ENCODE results near the gene STRBP. TPM values are rescaled to one million over a fixed set of nuclear protein-coding genes. Genes with fewer than 3 reads are reported as not detected.

Gene STRBP
- total and polyA plus RNA-seq, 2 of the 4 experiments (the other 2 are of a cell fraction) = 2.1 to 2.5 TPM

DNA sequence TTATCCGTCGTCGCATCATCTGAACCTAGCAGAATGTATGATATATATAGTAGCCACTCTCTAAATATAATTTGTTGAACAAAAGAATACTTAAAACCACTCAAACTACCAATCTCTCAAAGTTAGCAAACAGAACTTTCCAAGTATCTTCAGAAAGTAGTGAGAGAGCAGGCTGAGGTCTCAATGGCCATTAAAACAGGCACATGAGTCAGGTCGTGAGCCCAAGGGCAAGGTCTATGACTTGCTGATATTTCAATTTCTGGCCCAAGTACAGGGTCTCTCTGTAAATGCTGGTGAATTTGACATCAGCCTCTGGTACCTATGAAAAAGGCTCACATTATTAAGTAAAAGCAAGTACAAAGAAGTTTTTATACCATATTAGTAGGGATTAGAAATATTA is 139.8 kb downstream of the STRBP start:
- no peak overlapping the region for H4K91ac ChIP-seq (ENCODE audit: insufficient read depth, low read depth, low read length)
- H3K23ac ChIP-seq (ENCODE audit: low read depth, low read length) = no peak overlapping the region
- DNase-seq (no peak), ATAC-seq (ENCODE audit: low read depth) (no peak)
- in situ Hi-C loops (cut with MboI; ENCODE audit: low sequenced_read_pairs) (no loop called here), dilution Hi-C loops (cut with HindIII; ENCODE audit: low sequenced_read_pairs, unreplicated experiment) (no loop called here), intact Hi-C loops (cut with micrococcal nuclease) (no loop called here)
- no peak overlapping the region for H2BK5ac ChIP-seq (ENCODE audit: low read depth, low read length, poor library complexity, severe bottlenecking)
- no peak overlapping the region for H3K4me3 ChIP-seq (ENCODE audit: insufficient read depth, low read depth, low read length)
- H3K9me1 ChIP-seq (ENCODE audit: insufficient read depth, low read length) = no peaks in the 10 kb centered on the region
- CTCF ChIA-PET = no interaction called here
- H3K79me1 ChIP-seq (ENCODE audit: low read depth in 1 of 2, low read length in 2 of 2) = no peaks in the 10 kb centered on the region
- no peak overlapping the region for H3K56ac ChIP-seq (ENCODE audit: extremely low read depth, insufficient read depth, low read length)
- H2BK20ac ChIP-seq (ENCODE audit: low read depth, low read length) = no peak overlapping the region
- TF ChIP-seq MAFK (IDR thresholded peaks at IDR 0.05; ENCODE audit: low read depth, low read length) (no peak), MAZ (IDR thresholded peaks at IDR 0.05; ENCODE audit: borderline replicate concordance, low read depth, low read length) (no peak), FOS (IDR thresholded peaks at IDR 0.05; ENCODE audit: low read depth, low read length) (no peak), RCOR1 (IDR thresholded peaks at IDR 0.05; ENCODE audit: insufficient replicate concordance, low read length) (no peak), RFX5 (IDR thresholded peaks at IDR 0.05; ENCODE audit: low read depth, low read length) (no peak), CHD1 (IDR thresholded peaks at IDR 0.05; ENCODE audit: low read depth, low read length) (no peak), CEBPB (IDR thresholded peaks at IDR 0.05; ENCODE audit: low read depth, low read length) (no peak), NFE2L2 (IDR thresholded peaks at IDR 0.05; ENCODE audit: low read depth, low read length) (no peak)
- TF ChIP-seq, protein P1, sequence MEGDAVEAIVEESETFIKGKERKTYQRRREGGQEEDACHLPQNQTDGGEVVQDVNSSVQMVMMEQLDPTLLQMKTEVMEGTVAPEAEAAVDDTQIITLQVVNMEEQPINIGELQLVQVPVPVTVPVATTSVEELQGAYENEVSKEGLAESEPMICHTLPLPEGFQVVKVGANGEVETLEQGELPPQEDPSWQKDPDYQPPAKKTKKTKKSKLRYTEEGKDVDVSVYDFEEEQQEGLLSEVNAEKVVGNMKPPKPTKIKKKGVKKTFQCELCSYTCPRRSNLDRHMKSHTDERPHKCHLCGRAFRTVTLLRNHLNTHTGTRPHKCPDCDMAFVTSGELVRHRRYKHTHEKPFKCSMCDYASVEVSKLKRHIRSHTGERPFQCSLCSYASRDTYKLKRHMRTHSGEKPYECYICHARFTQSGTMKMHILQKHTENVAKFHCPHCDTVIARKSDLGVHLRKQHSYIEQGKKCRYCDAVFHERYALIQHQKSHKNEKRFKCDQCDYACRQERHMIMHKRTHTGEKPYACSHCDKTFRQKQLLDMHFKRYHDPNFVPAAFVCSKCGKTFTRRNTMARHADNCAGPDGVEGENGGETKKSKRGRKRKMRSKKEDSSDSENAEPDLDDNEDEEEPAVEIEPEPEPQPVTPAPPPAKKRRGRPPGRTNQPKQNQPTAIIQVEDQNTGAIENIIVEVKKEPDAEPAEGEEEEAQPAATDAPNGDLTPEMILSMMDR (conservative IDR thresholded peaks at IDR 0.05; ENCODE audit: low read depth, low read length) = no peak
- TF ChIP-seq, protein P2, sequence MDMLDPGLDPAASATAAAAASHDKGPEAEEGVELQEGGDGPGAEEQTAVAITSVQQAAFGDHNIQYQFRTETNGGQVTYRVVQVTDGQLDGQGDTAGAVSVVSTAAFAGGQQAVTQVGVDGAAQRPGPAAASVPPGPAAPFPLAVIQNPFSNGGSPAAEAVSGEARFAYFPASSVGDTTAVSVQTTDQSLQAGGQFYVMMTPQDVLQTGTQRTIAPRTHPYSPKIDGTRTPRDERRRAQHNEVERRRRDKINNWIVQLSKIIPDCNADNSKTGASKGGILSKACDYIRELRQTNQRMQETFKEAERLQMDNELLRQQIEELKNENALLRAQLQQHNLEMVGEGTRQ (IDR thresholded peaks at IDR 0.05; ENCODE audit: low read depth, low read length) = no peak
- H4K8ac ChIP-seq (ENCODE audit: low read depth in 2 of 2, low read length in 2 of 2) = no peak overlapping the region
- no peak overlapping the region for H2BK120ac ChIP-seq (ENCODE audit: low read depth, low read length)
- H4K5ac ChIP-seq (ENCODE audit: low read depth, low read length) = no peak overlapping the region
- H3K4ac ChIP-seq (ENCODE audit: low read depth, low read length) = no peak overlapping the region
- no peak overlapping the region for H3K4me2 ChIP-seq (ENCODE audit: low read depth, low read length)
- no peak overlapping the region for H2AK9ac ChIP-seq (replicated peaks; ENCODE audit: low read depth, low read length, poor library complexity)
- no peak overlapping the region for H2AFZ ChIP-seq (replicated peaks; ENCODE audit: low read length, poor library complexity)
- POLR2A ChIA-PET (ENCODE audit: unreplicated experiment) = no interaction called here
- no peaks in the 10 kb centered on the region for H3K27me3 ChIP-seq (ENCODE audit: control insufficient read depth, insufficient read depth, low read length)
- no peaks in the 10 kb centered on the region for H3K9me3 ChIP-seq (ENCODE audit: control insufficient read depth, insufficient read depth, low read length)
- H3K14ac ChIP-seq (replicated peaks; ENCODE audit: low read depth, low read length) = no peak overlapping the region
- no CpG with 5 or more reads among the region's 4 CpGs for WGBS, 2 experiments (ENCODE audit: extremely low coverage in 2 of 2, insufficient read length in 1 of 2)
- H4K20me1 ChIP-seq (ENCODE audit: insufficient read depth, low read length) = no peaks in the 10 kb centered on the region
- H2BK15ac ChIP-seq (ENCODE audit: low read depth, low read length) = no peak overlapping the region
- no peak overlapping the region for H3K18ac ChIP-seq (ENCODE audit: low read depth, low read length)
- H2AK5ac ChIP-seq (ENCODE audit: low read depth, low read length) = no peak overlapping the region
- H3K4me1 ChIP-seq (ENCODE audit: control insufficient read depth, insufficient read depth, low read length) = peaks cover 2% of the 10 kb centered on the region
- no peak overlapping the region for H3K9ac ChIP-seq (ENCODE audit: low read depth, low read length)
- no peaks in the 10 kb centered on the region for H3K36me3 ChIP-seq (ENCODE audit: control insufficient read depth, insufficient read depth, low read length)
- BruUV-seq (replicated peaks) = no TSS peak
- H3K27ac ChIP-seq (ENCODE audit: insufficient read depth, low read length) = no peak overlapping the region

Data from IMR-90 (cell line).